GM12801 (cell line): ENCODE results near the gene UBE3C.

Source experiments
- TF ChIP-seq, protein P1 (sequence below): IDR thresholded peaks from one replicate; pipeline ENCODE4 v1.5.1; 2011; ENCODE audit warnings: control low read depth; ENCODE audit not compliant: insufficient read length; ENCODE audit errors: extremely low read depth

UBE3C gene

GRCh38 chr7:157284229-157285014 is 145.7 kb downstream of the UBE3C start:
- TF ChIP-seq, protein P1, sequence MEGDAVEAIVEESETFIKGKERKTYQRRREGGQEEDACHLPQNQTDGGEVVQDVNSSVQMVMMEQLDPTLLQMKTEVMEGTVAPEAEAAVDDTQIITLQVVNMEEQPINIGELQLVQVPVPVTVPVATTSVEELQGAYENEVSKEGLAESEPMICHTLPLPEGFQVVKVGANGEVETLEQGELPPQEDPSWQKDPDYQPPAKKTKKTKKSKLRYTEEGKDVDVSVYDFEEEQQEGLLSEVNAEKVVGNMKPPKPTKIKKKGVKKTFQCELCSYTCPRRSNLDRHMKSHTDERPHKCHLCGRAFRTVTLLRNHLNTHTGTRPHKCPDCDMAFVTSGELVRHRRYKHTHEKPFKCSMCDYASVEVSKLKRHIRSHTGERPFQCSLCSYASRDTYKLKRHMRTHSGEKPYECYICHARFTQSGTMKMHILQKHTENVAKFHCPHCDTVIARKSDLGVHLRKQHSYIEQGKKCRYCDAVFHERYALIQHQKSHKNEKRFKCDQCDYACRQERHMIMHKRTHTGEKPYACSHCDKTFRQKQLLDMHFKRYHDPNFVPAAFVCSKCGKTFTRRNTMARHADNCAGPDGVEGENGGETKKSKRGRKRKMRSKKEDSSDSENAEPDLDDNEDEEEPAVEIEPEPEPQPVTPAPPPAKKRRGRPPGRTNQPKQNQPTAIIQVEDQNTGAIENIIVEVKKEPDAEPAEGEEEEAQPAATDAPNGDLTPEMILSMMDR: no peak

- TF ChIP-seq, protein P1: no peak
Observed at GRCh38 chr7:157291404-157292080, 152.8 kb downstream of the UBE3C start.

DNA sequence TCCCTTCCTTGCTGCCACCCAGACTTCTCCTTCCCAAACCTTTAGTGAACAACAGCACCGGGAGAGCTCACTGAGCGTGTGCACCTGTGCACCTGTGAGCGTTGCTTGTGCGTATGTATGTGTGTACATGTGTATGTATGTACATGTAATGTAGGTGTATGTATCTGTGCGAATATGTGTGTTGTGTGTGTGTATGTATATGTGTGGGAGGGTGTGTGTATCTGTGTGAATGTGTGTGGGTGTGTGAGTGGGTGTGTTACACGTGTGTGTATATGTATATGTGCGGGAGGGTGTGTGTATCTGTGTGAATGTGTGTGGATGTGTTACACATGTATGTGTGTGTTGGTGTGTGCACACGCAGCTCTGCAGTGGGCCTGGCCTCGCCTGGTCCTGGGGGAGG is 153.5 kb downstream of the UBE3C start:
- TF ChIP-seq, protein P1: no peak

DNA sequence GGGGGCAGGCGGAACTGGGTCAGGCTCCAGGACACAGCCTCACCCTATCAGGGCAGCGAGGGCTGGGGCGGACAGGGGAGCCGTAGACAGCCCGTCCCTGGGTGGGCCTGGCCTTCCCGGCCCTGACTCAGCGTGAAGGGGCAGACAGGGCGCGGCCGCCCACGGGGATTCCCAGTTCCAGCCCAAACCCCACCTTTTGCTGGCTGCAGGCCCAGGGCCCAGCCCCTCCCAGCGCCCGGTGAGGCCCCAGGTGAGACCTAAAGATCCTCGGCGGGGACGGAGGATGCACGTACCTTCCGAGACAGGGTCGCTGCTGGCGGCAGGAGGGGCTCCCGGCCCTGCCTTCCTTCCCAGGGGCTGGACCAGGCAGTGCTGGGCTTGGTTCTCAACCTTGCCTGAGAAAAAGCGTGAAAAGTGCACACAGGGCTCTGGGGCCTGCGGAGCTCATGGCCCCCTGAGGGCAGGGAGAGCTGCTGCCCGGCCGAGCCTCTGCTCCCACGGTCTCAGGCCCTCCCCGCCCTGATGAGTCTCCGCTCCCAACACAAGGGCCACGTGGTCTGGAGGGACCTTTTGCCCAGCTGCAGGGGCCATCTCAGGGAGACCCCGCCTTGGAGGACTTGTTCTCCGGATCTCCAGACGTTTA is 154.2 kb downstream of the UBE3C start:
- TF ChIP-seq, protein P1: no peak

- TF ChIP-seq, protein P1: no peak
Observed at GRCh38 chr7:157293413-157293788, 154.7 kb downstream of the UBE3C start.

GRCh38 chr7:157294773-157295172 is 156.0 kb downstream of the UBE3C start:
- TF ChIP-seq, protein P1: no peak

DNA sequence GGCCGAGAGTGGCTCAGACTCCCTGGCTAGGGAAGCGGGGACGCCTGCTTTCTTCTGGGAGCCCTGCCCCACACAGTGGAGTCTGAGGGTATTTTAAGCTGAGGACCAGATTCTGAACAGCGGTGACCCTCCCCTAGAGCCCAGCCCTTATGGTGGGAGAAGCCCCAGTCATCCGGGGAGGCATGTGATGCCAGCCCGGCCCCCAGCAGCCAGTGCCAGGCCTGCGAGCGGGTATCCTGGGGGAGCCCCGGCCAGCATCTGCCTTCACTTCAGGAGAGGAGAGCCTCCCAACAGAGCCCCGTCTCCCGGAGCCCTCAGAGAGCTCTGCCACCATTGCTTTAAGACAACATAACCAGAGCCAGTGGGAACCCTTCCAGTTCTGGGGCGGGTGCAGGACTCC is 156.6 kb downstream of the UBE3C start:
- TF ChIP-seq, protein P1: no peak
